Caco-2 (cell line): ENCODE measurements around the gene DSCAML1. TPM values are rescaled to one million over a fixed set of nuclear protein-coding genes. Genes with fewer than 3 reads are reported as not detected.

Experiments
- BruUV-seq: library from RNA; stranded (reverse); fragments of 400-500 nt; replicated peaks from 2 replicates; lab custom pipeline; 2021; lab: Mats Ljungman, UMichigan
- CTCF ChIA-PET: fragments of 300-600 bp; sonication (Branson Sonifier 250); formaldehyde crosslinking; loops from one replicate; lab custom pipeline; 2022; ENCODE audit warnings: antibody characterized with exemption; lab: Charles Lee
- POLR2A ChIA-PET: fragments of 300-600 bp; sonication (Branson Sonifier 250); formaldehyde crosslinking; loops from one replicate; lab custom pipeline; 2022; ENCODE audit warnings: antibody characterized with exemption; lab: Charles Lee
- DNase-seq, 2 experiments: peaks; one replicate each; pipeline versions ENCODE4 v3.0.0 to v3.0.0-alpha.2; 2020 to 2022
- H3K27me3 ChIP-seq: replicated peaks from 2 replicates; pipeline ENCODE4 v1.6.0; 2011; ENCODE audit warnings: low read length; ENCODE audit not compliant: control insufficient read depth, insufficient read depth
- H3K36me3 ChIP-seq: 2 replicates; pipeline ENCODE4 v1.5.1; 2011; ENCODE audit warnings: low read length; ENCODE audit not compliant: control insufficient read depth, insufficient read depth
- H3K4me1 ChIP-seq: fragments of 250-450 bp; sonication (Bioruptor Pico); 2 replicates; pipeline ENCODE4 v1.5.1; 2020; ENCODE audit warnings: mild to moderate bottlenecking
- H3K4me3 ChIP-seq: 2 replicates; pipeline ENCODE4 v1.5.1; 2011; ENCODE audit warnings: low read depth, mild to moderate bottlenecking, control low read depth, low read length
- H3K9me3 ChIP-seq: fragments of 250-450 bp; sonication (Bioruptor Pico); 2 replicates; pipeline ENCODE4 v1.5.1; 2020; ENCODE audit warnings: mild to moderate bottlenecking, moderate library complexity
- H3K27ac Mint-ChIP-seq: one replicate; pipeline ENCODE4 v1.8.0; 2022; ENCODE audit warnings: mixed read lengths; ENCODE audit not compliant: unreplicated experiment
- H3K27me3 Mint-ChIP-seq: one replicate; pipeline ENCODE4 v1.8.0; 2022; ENCODE audit warnings: mixed read lengths; ENCODE audit not compliant: insufficient read depth, unreplicated experiment
- H3K36me3 Mint-ChIP-seq: one replicate; pipeline ENCODE4 v1.8.0; 2022; ENCODE audit warnings: mild to moderate bottlenecking, mixed read lengths; ENCODE audit not compliant: insufficient read depth, unreplicated experiment
- H3K4me1 Mint-ChIP-seq: one replicate; pipeline ENCODE4 v1.8.0; 2022; ENCODE audit warnings: low read depth, mixed read lengths; ENCODE audit not compliant: unreplicated experiment
- H3K4me3 Mint-ChIP-seq: one replicate; pipeline ENCODE4 v1.8.0; 2022; ENCODE audit warnings: mild to moderate bottlenecking, moderate library complexity, mixed read lengths; ENCODE audit not compliant: unreplicated experiment
- H3K9me3 Mint-ChIP-seq: one replicate; pipeline ENCODE4 v1.8.0; 2022; ENCODE audit warnings: mixed read lengths; ENCODE audit not compliant: unreplicated experiment
- CTCF ChIP-seq, 2 experiments: fragments of 200-600 bp in 1 of 2; IDR thresholded peaks; 1 replicate in 1 of 2; 2 replicates in 1 of 2; pipeline versions ENCODE4 v1.5.1 to v1.8.0; 2011 to 2022; ENCODE audit warnings: antibody characterized with exemption in 1 of 2, control low read depth in 1 of 2, inconsistent platforms in 1 of 2, low read depth in 1 of 2, low read length in 1 of 2, mild to moderate bottlenecking in 1 of 2, moderate library complexity in 1 of 2; ENCODE audit not compliant: insufficient read depth in 1 of 2, severe bottlenecking in 1 of 2, unreplicated experiment in 1 of 2
- intact Hi-C: fragments of 100-400 bp; cut with micrococcal nuclease; formaldehyde crosslinking; loops from one replicate; pipeline ENCODE4 v1.10.0; 2022; ENCODE audit not compliant: unreplicated experiment
- total RNA-seq: library from RNA; stranded (reverse); gene quantifications from 2 replicates; pipeline ENCODE4 v1.2.3, GENCODE V29; 2022

Gene DSCAML1
- total RNA-seq, 1 experiment from 2014 or later, result not detected

GRCh38 chr11:117426941-117427340 lies 370.1 kb downstream of the DSCAML1 start:
- DNase-seq, result no peak
- no peak overlapping the region for H3K4me3 Mint-ChIP-seq
- no peaks in the 10 kb centered on the region for H3K4me1 Mint-ChIP-seq
- intact Hi-C loops, result loop anchor here (1.0 kb wide), 2 partner anchors 382 to 390 kb away; no protein-coding TSS in a partner anchor
- no peak overlapping the region for H3K27ac Mint-ChIP-seq
- ChIA-PET POLR2A (no interaction called here), CTCF (interaction anchor here (0.6 to 5.3 kb wide), 43 partner anchors 10 to 626 kb away, joined by 3 to 132 read pairs (median 5); partner anchors contain the start of gene CEP164)
- TF ChIP-seq CTCF (IDR thresholded peaks at IDR 0.05; ENCODE audit: insufficient read depth in 1 of 2, low read depth in 1 of 2, low read length in 1 of 2, severe bottlenecking in 1 of 2, unreplicated experiment in 1 of 2), result no peak
- no TSS peak for BruUV-seq
- H3K36me3 Mint-ChIP-seq, result no peaks in the 10 kb centered on the region
- H3K9me3 ChIP-seq, result no peaks in the 10 kb centered on the region
- H3K4me1 ChIP-seq, result no peaks in the 10 kb centered on the region
- H3K27me3 ChIP-seq, result 0 out of 2 replicates have a peak, but pooled peaks cover 1% of the 10 kb centered on the region
- no peaks in the 10 kb centered on the region for H3K9me3 Mint-ChIP-seq
- H3K4me3 ChIP-seq, result no peak overlapping the region
- peaks cover 12% of the 10 kb centered on the region for H3K27me3 Mint-ChIP-seq
- H3K36me3 ChIP-seq, result no peaks in the 10 kb centered on the region

GRCh38 chr11:117426297-117426685 lies 370.7 kb downstream of the DSCAML1 start:
- TF ChIP-seq CTCF (IDR thresholded peaks at IDR 0.05; ENCODE audit: insufficient read depth in 1 of 2, low read depth in 1 of 2, low read length in 1 of 2, severe bottlenecking in 1 of 2, unreplicated experiment in 1 of 2), result peak; percentile 99 to 100

GRCh38 chr11:117425679-117426296 lies 371.2 kb downstream of the DSCAML1 start:
- BruUV-seq, result no TSS peak
- Mint-ChIP-seq H3K36me3 (no peaks in the 10 kb centered on the region), H3K9me3 (no peaks in the 10 kb centered on the region), H3K4me1 (no peaks in the 10 kb centered on the region), H3K27me3 (peaks cover 12% of the 10 kb centered on the region), H3K27ac (no peak overlapping the region), H3K4me3 (no peak overlapping the region)
- TF ChIP-seq CTCF (IDR thresholded peaks at IDR 0.05; ENCODE audit: insufficient read depth in 1 of 2, low read depth in 1 of 2, low read length in 1 of 2, severe bottlenecking in 1 of 2, unreplicated experiment in 1 of 2), result no peak
- intact Hi-C loops, result loop anchor here (1.0 kb wide), 2 partner anchors 384 to 392 kb away; no protein-coding TSS in a partner anchor
- ChIA-PET POLR2A (no interaction called here), CTCF (interaction anchor here (0.6 to 5.3 kb wide), 84 partner anchors 8 to 811 kb away, joined by 3 to 132 read pairs (median 4); partner anchors contain the start of gene CEP164)
- Histone ChIP-seq H3K4me1 (no peaks in the 10 kb centered on the region), H3K36me3 (no peaks in the 10 kb centered on the region), H3K9me3 (no peaks in the 10 kb centered on the region), H3K27me3 (0 out of 2 replicates have a peak, but pooled peaks cover 1% of the 10 kb centered on the region), H3K4me3 (no peak overlapping the region)
- no peak for DNase-seq

More at GRCh38 chr11:117426297-117426685, 370.7 kb downstream of the DSCAML1 start:
- intact Hi-C loops, result loop anchor here (1.0 kb wide), 2 partner anchors 383 to 391 kb away; no protein-coding TSS in a partner anchor
- H3K9me3 ChIP-seq, result no peaks in the 10 kb centered on the region
- DNase-seq, result peak; percentile 85 to 91
- POLR2A ChIA-PET, result no interaction called here
- CTCF ChIA-PET, result interaction anchor here (0.5 to 5.3 kb wide), 94 partner anchors 8 to 810 kb away, joined by 3 to 132 read pairs (median 4); partner anchors contain the start of gene CEP164
- H3K4me3 ChIP-seq, result no peak overlapping the region
- H3K4me1 ChIP-seq, result no peaks in the 10 kb centered on the region
- Mint-ChIP-seq H3K4me1 (no peaks in the 10 kb centered on the region), H3K27ac (no peak overlapping the region), H3K4me3 (no peak overlapping the region), H3K36me3 (no peaks in the 10 kb centered on the region), H3K9me3 (no peaks in the 10 kb centered on the region), H3K27me3 (peaks cover 12% of the 10 kb centered on the region)
- BruUV-seq, result no TSS peak
- H3K27me3 ChIP-seq, result 0 out of 2 replicates have a peak, but pooled peaks cover 1% of the 10 kb centered on the region
- H3K36me3 ChIP-seq, result no peaks in the 10 kb centered on the region
